Activated CD4-positive, CD25-positive, alpha-beta regulatory T cell treated with anti-CD3 and anti-CD28 coated beads, Interleukin-2, amount 50 U/mL, for 16 hours (primary cell): Measurements from ENCODE around the gene CLINT1.

Experiments
- DNase-seq: peaks from one replicate; pipeline ENCODE4 v3.0.0-alpha.2; 2020; ENCODE audit warnings: low read depth, low spot score

Gene CLINT1

DNA sequence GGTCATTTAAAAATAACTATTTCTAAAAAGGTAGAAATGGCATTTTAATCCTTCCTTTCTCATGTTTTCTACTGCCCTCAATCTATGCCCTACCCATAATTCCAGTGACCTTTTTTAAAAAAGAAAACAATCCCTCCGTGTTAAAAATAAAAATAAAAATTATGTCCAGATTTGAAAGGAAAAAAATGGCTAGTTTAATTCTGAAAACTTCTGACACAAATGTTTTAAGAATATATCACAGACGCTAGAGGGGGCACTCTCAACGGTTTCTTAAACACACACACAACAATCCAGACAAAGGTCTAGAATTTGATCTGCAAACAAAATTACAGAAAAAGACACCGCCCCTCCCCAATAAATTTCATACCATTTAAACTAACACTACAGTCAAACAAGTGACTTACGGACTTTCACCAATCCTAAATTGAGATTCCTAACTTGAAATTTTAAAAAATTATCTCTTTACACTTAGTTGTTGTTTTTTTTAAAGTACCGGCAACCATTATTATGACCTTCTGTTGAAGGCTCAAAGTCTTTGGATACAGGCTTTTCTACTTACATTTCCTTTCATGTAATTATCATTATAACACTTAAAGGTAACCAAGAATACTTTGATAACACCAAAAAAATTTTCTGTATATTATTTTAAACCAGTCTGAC, 38.2 kb downstream of the CLINT1 start:
- DNase-seq, result no peak

DNA sequence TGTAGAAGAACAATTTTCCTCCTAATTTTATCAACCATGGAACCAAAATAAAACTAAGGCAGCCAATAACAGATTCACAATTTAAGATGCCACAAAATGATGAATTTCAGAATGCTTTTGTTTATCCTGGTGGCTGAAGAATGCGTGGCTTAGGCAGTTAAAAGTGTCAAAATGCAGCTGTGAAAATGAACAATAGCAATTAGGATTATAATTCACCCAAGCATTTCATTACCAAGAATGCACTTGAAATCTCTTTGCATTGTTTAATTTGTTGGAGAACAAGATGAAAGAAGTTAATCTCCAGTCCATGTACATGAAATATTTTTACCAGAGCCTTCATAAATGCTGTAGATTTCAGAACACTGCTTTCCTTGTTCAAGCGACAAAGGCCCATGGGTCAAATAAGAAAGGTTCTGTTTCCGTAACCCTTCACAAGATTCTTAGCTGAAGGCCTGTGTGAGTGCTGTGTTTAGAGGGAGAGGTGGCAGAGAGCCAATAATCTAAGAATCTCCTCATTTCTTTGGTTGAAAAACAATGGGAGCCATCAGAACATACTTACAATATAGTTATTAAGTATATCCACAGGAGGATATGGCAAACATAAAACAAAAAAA, 39.3 kb downstream of the CLINT1 start:
- DNase-seq, result no peak

DNA sequence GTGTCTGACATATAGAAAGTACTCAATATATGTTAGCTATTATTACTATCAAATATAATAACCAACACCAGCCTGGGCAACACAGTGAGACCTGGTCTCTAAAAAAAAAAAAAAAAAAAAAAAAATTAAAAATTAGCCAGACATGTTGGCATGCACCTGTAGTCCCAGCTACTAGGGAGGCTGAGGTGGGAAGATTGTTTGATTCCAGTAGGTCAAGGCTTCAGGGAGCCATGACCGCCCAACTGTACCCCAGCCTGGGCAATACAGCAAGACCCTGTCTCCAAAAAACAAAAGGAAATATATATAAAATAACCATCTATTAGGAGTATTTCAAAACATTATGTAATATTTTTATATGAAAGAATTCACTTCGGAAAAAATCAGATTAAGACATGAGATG, 40.6 kb downstream of the CLINT1 start:
- no peak for DNase-seq

DNA sequence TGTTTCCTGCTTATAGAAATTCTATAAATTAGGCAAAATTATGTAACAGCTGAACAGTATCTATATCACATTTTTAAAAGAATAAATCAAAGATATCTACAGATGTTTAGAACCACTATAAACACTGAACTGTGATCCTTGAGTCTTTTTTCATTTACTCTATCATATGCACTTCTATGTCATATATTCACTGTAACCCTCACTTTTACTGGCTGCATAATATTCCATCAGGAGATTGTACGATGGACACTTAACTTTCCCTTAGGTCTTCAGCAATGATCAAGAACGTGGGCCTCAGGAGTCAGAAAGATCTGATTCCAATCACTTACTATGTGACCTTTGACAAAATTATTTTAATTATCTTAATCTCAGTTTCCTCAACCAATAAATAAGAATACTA, 41.0 kb downstream of the CLINT1 start:
- no peak for DNase-seq

DNA sequence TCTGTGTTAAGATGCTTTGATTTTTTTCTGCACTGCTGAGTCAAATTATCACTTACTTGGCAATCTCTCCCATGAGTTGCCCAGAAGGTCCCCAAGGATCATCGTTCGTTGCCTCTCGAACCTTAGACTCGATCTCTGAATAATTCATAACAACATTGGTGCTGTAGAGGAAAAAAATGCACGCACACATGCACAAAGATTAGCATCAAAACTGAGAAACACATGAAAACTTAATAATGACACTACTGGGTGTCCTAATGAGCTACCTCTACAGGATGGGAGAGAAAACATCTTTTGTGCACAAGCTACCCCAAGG, 41.6 kb downstream of the CLINT1 start:
- DNase-seq, result no peak

DNA sequence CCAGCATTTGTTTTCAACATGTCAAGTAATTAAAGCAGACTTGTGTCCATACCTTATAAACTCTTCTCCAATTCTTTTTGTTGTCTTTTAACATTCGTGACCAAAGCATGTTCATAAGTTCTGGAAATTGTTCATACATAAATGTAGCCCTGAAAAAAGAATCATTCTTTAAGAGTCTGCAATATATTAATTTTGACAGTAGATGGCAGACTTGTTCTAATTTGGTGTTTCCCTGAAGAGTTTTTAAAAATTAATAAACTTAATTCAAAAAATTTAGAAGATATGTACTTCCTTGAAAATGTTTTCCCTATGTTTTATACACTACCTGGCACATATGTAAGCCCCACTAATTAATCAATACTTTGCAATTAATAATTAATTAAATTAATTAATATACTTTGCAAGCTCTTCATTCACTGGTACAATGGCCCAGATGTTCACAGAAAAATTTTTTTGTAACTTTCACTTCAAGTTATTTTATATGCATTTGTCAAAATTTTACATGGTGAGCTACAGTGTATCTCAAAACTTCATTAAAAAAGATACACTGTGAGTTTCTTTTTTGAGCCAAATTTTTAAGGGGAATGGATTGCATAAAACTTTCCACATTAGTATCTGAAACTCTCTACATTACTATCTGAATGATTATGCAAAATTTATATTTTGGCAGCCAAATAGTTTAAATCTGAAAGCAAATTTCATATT, 42.1 kb downstream of the CLINT1 start:
- no peak for DNase-seq

DNA sequence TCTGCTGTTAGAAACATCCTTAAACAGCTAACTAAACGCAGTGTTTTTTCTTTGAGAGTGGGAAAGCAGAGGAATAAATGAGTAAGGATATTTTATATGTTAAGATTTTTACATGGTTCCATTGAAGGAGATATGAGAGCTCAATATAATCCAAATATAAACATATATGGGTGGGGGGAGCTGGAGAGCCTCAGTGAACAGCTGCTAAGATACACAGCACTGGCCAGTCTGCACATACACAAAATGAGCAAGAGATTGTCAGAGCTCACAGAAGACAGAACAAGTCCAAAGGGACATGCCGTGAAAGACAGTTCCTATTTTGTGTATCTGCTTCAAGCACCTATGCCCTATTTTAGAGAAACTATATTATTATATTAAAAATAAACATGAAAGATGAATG, 46.9 kb downstream of the CLINT1 start:
- DNase-seq, result no peak

DNA sequence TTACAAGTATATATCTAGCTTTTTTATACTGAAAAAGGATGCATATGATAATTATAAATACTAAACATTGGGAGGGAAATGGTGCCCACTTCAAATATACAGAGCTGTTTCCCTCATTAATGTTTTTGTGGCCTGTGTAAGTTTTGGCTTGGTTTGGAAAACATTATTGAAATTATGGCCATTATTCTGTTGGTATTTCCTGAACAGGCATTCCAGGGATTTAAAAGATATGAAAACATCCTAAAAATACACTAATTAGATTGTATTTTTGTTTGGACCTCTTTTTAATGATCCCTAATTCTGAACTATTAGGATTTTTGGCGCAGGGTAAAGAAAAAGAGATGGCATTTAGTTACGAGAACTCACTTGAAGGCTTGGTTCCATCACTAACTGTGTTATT, 50.9 kb downstream of the CLINT1 start:
- DNase-seq, result no peak

DNA sequence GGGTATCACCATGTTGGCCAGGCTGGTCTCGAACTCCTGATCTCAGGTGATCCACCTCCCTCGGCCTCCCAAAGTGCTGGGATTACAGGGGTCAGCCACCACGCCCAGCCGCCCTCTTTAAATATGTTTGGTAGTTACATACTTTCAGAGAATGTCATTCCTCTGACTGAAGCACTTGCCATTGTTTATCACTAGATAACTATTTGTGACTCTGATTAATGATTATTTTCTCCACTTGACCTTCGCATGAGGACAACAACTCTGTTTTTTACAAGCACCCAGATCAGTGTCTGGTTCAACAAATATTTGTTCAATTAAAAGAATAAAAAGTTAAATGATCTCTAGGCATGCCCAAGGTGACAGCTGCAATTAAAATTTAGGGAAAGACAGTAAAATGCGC, 56.2 kb downstream of the CLINT1 start:
- no peak for DNase-seq

DNA sequence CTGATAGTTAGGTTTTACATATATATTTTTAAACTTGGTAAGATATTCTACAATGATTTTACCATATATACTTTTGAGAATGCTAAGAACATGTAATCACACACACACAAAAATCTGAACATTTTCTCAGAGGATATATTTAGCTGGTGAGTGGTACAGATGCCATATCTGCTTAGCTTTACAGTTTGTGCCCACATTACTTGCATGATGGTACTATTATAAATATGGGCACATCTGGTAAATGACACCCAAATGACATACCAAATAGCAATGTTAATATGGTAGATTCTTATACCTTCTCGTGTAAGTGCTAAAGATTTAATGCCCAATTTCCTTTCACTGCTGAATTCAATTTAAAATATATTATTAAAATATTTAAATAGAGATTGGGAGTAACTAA, 58.8 kb downstream of the CLINT1 start:
- no peak for DNase-seq

DNA sequence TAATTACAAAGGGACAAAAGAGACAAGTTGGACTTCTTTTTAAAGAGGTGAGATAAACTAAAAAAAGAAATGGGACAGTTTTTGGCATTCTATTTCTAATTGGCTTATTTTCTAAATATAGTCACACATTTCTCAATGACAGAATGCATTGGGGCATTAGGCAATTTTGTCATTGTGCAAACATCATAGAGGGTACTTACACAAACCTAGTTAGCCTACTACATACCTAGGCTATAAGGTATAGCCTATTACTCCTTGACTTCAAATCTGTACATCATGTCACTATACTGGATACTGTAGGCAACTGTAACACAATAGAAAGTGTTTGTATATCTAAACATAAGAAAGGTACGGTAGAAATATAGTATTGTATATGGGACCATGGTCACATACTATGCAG, 59.4 kb downstream of the CLINT1 start:
- no peak for DNase-seq

DNA sequence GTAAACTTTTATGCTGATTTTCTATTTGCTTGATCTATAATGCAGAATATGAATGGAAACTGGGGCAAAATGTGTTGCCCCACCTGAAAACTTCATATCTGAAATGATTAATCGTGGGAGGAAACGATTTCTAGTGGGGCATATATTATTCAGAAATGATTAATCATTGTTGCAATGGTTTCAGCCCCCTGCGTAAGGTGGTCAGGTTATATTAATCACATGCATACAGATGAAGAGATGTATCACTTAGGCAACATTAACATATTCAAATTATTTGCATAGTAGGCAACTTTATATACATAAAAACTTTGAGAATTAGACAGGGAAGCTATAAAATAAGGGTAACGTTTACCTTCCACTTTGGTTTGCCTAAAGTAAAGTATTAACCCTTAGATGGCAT, 65.6 kb downstream of the CLINT1 start:
- DNase-seq, result no peak

DNA sequence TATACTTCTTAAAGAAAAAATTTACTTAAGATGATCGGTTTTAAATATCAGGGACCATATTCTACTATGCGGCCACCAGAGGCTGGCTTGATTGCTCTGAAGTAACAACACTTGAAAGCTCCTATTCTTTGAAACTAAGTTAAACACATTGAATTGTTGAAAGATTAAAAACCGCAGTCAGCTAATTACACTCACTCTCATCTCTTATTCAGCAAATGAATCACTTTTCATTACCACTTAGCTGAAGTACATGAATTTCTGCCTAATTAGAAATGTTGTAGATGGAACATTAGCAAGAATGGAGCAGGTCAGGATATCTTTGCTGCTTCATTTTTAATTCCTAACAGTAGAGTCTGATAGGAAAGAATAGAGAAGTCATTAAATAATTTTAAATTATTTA, 73.1 kb downstream of the CLINT1 start:
- no peak for DNase-seq

DNA sequence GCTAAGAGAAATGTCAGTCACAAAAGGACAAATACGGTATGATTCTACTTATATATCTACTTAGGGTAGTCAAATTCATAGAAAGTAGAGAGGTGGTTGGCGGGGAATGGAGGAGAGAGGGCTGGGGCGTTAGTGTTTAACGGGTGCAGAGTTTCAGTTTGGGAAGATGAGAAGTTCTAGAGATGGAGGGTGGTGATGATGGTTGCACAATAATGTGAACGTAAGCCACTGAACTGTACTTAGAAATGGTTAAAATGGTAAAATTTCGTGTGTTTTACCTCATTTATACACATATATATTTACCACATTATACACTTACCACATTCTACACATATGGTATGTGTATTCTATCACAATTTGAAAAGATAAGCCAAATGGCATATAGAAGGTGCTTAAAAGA, 79.7 kb downstream of the CLINT1 start:
- no peak for DNase-seq

DNA sequence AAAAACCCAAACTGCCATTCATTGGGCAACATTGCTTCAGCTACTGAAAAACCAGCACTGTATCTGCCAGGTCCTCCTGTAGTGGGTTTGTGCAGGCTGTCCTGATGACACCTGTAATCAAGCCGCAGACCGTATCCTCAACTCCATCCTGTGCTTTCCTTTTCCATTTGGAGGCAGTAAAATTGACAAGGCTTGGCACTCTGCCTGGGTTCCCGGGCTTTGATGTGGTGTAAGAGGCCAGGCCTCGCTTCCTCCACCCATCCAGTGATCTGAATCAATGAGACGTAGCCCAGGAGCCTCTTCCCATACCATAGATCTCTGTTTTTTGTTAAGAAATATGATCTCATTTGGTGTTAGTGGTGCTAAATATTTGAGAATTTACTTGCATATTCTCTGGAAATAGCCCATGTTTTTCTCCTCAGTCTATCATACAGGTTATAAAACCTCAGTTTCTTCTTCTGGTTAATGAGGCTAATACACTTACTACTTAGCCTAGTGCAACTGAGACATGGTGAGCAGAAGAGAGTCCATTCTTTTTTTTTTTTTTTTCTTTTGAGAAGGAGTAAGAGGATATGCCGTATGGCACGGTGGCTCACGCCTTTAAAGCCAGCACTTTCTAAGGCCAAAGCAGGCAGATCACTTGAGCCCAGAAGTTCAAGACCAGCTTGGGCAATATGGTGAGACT, 80.7 kb downstream of the CLINT1 start:
- DNase-seq, result no peak

DNA sequence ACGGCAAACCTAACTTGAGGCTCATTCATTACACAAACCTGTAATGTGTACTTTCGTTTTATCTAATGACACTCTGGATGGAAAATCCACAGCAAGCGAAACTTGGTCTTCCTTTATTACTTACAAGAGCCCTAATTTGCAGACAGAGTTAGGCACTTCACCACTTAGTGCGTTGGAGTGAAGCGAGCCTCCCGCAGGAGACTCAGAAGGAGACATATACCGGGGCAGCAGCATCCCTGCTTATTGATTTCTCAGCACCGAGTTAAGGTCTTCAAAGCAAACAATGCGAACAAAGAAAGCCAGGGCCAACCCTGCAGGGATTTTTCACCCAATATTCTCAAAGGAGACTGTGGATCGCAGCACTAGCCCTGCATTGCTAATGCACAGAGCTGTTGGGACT, 86.8 kb downstream of the CLINT1 start:
- DNase-seq, result no peak

DNA sequence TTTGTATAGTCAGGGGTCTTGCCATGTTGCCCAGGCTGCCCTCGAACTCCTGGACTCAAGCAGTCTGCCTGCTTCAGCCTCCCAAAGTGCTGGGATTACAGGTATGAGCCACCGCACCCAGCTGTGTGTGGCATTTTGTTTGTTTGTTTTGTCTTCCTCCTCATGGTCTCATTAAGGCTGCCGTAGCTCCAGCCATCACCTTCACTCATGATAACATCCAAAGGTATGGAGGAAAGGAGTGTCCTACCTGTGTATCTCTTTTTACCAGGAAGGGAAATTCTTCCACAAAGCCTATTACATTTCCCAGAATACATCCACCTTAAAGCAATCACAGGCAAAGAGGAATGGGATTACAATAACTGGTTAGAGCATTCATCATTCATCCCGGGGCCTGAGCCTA, 88.3 kb downstream of the CLINT1 start:
- DNase-seq, result no peak

DNA sequence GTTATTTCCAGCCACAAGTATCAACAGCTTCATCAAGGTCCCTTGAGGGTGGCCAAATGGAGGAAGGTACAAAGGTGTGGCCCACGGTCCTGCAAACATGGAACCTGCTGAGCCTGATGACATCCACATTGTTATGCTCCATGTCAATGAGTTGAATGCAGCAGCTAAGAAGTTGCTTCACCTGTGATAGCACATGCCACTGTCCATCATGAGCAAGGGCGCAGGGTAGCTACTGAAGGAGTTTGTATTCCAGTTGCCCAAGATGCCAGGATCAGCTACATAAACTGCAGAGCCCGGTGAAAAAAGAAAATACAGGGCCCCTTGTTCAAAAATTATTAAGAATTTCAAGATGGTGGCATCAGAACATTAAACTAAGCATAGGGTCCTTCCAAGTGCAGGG, 91.3 kb downstream of the CLINT1 start:
- DNase-seq, result no peak

DNA sequence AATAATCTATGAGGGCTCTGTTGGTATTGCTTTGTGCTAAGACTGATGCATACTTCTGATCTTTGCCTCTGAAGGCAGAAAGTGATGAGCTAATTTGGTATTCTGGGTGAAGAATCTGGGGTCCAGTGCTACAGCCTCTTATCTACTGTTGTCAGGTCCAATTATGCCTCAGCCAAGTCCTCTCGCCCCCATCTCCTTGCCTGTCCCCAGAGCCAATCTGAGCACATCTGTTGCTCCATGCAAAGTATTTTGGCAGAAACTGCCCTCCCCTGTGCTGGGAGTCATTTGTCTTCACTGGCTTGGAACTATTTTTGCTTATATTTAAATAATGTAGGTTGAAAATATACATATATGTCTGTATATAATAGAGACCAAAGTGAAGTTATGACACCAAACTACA, 92.0 kb downstream of the CLINT1 start:
- DNase-seq, result no peak

DNA sequence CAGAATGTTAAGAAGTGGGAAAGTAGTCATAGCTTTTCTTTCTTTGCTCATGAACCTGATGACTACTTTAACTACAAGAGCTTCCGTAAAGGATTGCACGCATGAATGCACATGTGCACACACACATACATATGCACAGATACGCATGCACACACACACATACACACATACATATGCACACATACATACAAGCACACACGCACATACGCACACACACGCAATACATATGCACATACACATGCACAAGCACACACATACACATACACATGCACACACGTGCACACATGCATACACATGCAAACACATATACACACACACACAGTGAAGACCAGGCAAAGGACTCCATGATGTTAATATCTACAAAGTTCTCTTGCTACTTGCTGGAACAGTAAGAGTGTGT, 92.5 kb downstream of the CLINT1 start:
- no peak for DNase-seq

DNA sequence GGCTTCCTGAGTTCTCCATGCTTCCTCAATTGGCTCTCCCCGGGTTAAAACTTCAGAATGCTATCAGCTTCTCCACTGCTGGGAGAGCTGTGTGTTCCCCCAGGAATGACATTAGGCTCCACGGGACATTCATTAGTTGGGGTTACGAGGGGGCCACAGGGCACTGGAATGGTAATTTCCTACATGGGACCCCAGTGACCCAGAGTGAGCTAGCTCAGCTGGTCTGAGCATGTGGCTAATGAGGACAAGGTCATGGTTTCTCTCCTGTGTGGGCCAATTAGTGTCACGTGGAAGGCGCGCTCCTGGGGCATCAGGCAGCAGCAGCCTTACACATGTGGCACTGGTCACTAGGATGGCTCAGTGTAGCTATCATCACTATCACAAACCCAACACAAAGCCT, 94.4 kb downstream of the CLINT1 start:
- no peak for DNase-seq

DNA sequence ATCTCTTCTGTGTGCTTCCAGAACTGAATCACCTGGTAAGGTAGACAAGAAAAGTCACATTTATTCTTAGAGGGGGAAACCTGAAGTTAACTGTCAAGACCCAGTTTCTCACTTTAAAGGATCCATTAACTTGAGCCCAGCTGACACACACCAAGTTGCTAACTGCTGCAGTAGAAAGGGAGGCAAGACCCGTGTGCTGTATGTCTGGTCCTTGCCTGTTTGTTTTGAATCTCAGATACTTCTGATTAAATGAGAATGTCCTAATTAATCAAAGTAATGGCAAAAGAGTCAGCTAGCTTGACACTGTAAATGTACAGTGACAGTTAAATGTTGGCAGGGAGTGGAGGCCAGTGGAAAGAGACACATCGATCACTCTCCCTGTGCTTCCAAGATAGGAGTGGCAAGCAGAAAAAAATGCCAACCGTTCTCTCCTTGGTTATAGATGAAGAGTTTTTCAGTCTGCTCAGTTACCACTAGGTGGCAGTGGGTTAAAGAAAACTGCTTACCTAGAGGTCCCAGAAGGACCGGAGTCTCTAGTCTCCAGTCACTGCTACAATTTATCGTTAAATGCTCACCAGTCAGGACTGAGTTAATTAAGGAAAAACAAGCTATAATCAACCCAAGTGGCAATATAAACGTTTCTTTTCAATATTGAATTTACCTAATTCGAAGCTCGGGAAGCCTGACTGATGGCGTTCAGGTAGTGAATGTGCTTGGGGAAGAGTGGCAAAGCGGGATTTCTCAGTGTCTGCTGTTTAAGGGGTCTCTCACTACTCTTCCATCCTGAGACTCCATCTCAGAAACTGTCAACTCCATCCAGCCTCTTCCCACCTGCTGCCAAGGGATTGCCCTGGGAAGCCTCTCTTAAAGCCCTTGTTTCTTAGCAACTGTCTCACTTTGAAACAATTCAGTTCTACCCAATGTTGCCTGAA, 97.0 kb downstream of the CLINT1 start:
- no peak for DNase-seq
